ENCODE data around the gene NR1D2. TPM values are rescaled to one million over a fixed set of nuclear protein-coding genes. Genes with fewer than 3 reads are reported as not detected.

NR1D2 gene
- total RNA-seq, 1 donor, result 70.6 TPM

DNA sequence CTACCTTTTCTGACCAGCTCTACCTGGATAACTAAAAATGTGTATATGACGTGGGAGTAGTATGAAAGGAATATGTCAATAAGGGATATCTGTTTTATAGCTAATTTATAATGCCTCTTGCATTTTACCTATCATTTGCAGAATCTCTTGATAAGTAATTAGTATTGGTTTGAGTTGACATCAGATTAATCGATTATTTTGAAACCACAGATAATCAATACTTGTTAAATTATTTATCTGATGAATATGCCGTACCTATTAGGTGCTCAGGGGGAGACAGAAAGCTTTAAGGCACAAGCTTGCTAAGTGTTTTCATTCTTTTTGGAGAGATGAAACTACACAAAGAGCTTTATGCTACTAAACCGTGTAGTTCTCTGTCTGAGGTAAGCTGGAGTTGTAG lies 24.3 kb downstream of the NR1D2 start:
- TF ChIP-seq, protein P1, sequence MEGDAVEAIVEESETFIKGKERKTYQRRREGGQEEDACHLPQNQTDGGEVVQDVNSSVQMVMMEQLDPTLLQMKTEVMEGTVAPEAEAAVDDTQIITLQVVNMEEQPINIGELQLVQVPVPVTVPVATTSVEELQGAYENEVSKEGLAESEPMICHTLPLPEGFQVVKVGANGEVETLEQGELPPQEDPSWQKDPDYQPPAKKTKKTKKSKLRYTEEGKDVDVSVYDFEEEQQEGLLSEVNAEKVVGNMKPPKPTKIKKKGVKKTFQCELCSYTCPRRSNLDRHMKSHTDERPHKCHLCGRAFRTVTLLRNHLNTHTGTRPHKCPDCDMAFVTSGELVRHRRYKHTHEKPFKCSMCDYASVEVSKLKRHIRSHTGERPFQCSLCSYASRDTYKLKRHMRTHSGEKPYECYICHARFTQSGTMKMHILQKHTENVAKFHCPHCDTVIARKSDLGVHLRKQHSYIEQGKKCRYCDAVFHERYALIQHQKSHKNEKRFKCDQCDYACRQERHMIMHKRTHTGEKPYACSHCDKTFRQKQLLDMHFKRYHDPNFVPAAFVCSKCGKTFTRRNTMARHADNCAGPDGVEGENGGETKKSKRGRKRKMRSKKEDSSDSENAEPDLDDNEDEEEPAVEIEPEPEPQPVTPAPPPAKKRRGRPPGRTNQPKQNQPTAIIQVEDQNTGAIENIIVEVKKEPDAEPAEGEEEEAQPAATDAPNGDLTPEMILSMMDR (IDR thresholded peaks at IDR 0.05; ENCODE audit: extremely low read depth, low read depth, low read length), result no peak

DNA sequence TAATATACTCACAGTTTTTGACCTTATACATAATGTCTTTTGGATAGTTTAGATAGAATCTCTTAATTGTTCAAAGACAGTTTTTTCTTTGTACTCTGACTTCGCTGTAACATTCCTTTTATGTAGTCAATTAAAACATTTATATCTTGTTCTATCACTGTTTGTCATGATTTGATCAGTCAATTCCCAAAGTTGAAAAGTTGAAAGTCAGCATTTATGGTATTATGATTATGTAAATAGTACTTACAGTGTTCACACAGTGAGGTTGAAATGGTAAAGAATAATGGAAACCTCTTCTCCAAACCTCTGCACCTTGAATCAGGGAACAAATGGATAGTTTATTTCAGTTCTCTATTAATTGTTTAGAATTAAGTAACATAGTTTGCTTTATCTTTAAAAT lies 26.6 kb downstream of the NR1D2 start:
- no peaks in the 10 kb centered on the region for H3K79me2 ChIP-seq (ENCODE audit: insufficient read depth, low read length)
- H3K9me3 ChIP-seq (ENCODE audit: low read depth, low read length), result no peaks in the 10 kb centered on the region
- H4K20me1 ChIP-seq (ENCODE audit: insufficient read depth, low read length), result peaks cover 4% of the 10 kb centered on the region
- no peaks in the 10 kb centered on the region for H3K27me3 ChIP-seq (ENCODE audit: insufficient read depth, low read length)
- H3K4me1 ChIP-seq (ENCODE audit: insufficient read depth, low read length), result peaks cover 11% of the 10 kb centered on the region
- H3K4me2 ChIP-seq (ENCODE audit: insufficient read depth, low read length), result no peak overlapping the region
- TF ChIP-seq, protein P1 (IDR thresholded peaks at IDR 0.05; ENCODE audit: extremely low read depth, low read depth, low read length), result no peak
- H3K27ac ChIP-seq (ENCODE audit: low read depth, low read length), result no peak overlapping the region
- H2AFZ ChIP-seq (ENCODE audit: low read length), result no peak overlapping the region
- peaks cover 5% of the 10 kb centered on the region for H3K36me3 ChIP-seq (ENCODE audit: insufficient read depth, low read length)
- no peak for DNase-seq (ENCODE audit: insufficient read length, low spot score, missing footprints)
- H3K4me3 ChIP-seq (ENCODE audit: insufficient read depth, low read length), result no peak overlapping the region

More for the DNA sequence above, 24.3 kb downstream of the NR1D2 start:
- H3K36me3 ChIP-seq (ENCODE audit: insufficient read depth, low read length), result peaks cover 15% of the 10 kb centered on the region
- DNase-seq (ENCODE audit: insufficient read length, low spot score, missing footprints), result no peak
- H2AFZ ChIP-seq (ENCODE audit: low read length), result no peak overlapping the region
- H3K4me2 ChIP-seq (ENCODE audit: insufficient read depth, low read length), result no peak overlapping the region
- peaks cover 20% of the 10 kb centered on the region for H3K4me1 ChIP-seq (ENCODE audit: insufficient read depth, low read length)
- H3K27ac ChIP-seq (ENCODE audit: low read depth, low read length), result no peak overlapping the region
- H3K9me3 ChIP-seq (ENCODE audit: low read depth, low read length), result no peaks in the 10 kb centered on the region
- H3K27me3 ChIP-seq (ENCODE audit: insufficient read depth, low read length), result no peaks in the 10 kb centered on the region
- peaks cover 9% of the 10 kb centered on the region for H3K79me2 ChIP-seq (ENCODE audit: insufficient read depth, low read length)
- peaks cover 9% of the 10 kb centered on the region for H4K20me1 ChIP-seq (ENCODE audit: insufficient read depth, low read length)
- H3K4me3 ChIP-seq (ENCODE audit: insufficient read depth, low read length), result no peak overlapping the region

DNA sequence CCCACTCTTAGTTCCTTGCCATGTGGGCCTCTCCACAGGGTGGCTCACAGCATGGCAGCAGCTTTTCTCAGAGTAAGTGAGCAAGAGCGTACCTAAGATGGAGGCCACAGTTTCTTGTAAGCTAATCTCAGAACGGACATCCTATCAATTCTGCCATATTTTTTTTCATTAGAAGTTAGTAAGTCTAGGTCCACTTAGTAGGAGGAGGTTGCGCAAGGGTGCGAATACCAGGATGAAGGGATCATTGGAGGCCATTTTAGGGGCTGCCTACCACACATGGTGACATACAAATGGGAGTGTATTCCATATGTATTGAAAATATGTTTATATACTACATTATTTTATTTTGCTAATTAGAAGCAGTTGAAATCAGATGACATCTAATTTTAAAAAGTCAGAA lies 31.5 kb downstream of the NR1D2 start:
- H3K27me3 ChIP-seq (ENCODE audit: insufficient read depth, low read length), result no peaks in the 10 kb centered on the region
- H3K36me3 ChIP-seq (ENCODE audit: insufficient read depth, low read length), result peaks cover 12% of the 10 kb centered on the region

DNA sequence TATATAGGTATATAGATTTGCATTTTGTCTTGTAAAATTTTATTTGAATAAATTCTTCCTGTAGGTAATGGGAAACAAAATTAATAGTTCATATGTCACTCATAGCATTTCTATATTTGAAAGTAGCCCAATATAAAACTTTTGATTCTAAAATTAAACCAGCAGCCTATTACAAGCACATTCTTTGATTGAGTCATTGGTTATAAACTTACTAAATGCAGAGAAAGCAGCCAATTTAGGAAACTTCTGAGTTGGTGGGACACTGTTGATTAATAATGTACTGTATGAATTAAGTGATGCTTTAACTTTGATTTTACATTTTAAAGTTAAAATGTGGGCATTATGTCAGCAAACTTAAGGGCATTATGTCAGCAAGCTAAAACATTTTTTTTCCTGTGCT lies 34.5 kb downstream of the NR1D2 start:
- H3K27ac ChIP-seq (ENCODE audit: low read depth, low read length), result no peak overlapping the region
- TF ChIP-seq, protein P1 (IDR thresholded peaks at IDR 0.05; ENCODE audit: extremely low read depth, low read depth, low read length), result no peak
- no peaks in the 10 kb centered on the region for H3K27me3 ChIP-seq (ENCODE audit: insufficient read depth, low read length)
- H2AFZ ChIP-seq (ENCODE audit: low read length), result no peak overlapping the region
- no peaks in the 10 kb centered on the region for H3K79me2 ChIP-seq (ENCODE audit: insufficient read depth, low read length)
- H3K9me3 ChIP-seq (ENCODE audit: low read depth, low read length), result no peaks in the 10 kb centered on the region
- DNase-seq (ENCODE audit: insufficient read length, low spot score, missing footprints), result no peak
- H3K4me3 ChIP-seq (ENCODE audit: insufficient read depth, low read length), result no peak overlapping the region
- H3K4me1 ChIP-seq (ENCODE audit: insufficient read depth, low read length), result peaks cover 8% of the 10 kb centered on the region
- H3K4me2 ChIP-seq (ENCODE audit: insufficient read depth, low read length), result no peak overlapping the region
- H3K36me3 ChIP-seq (ENCODE audit: insufficient read depth, low read length), result peaks cover 12% of the 10 kb centered on the region
- peaks cover 8% of the 10 kb centered on the region for H4K20me1 ChIP-seq (ENCODE audit: insufficient read depth, low read length)

More for the DNA sequence above, 31.5 kb downstream of the NR1D2 start:
- Histone ChIP-seq H3K4me1 (ENCODE audit: insufficient read depth, low read length) (peaks cover 8% of the 10 kb centered on the region), H3K9me3 (ENCODE audit: low read depth, low read length) (no peaks in the 10 kb centered on the region), H3K27ac (ENCODE audit: low read depth, low read length) (no peak overlapping the region), H4K20me1 (ENCODE audit: insufficient read depth, low read length) (peaks cover 5% of the 10 kb centered on the region), H3K79me2 (ENCODE audit: insufficient read depth, low read length) (no peaks in the 10 kb centered on the region), H3K4me2 (ENCODE audit: insufficient read depth, low read length) (no peak overlapping the region), H3K4me3 (ENCODE audit: insufficient read depth, low read length) (no peak overlapping the region), H2AFZ (ENCODE audit: low read length) (no peak overlapping the region)
- TF ChIP-seq, protein P1 (IDR thresholded peaks at IDR 0.05; ENCODE audit: extremely low read depth, low read depth, low read length), result no peak
- no peak for DNase-seq (ENCODE audit: insufficient read length, low spot score, missing footprints)
